ENCODE data around the gene COL5A1.

The COL5A1 gene

GRCh38 chr9:134892221-134892620 lies 250.6 kb downstream of the COL5A1 start:
- H3K27ac ChIP-seq: no peak overlapping the region
- no peak for TF ChIP-seq ZFX (IDR thresholded peaks at IDR 0.05)
- TF ChIP-seq CTCF (conservative IDR thresholded peaks at IDR 0.05): no peak

DNA sequence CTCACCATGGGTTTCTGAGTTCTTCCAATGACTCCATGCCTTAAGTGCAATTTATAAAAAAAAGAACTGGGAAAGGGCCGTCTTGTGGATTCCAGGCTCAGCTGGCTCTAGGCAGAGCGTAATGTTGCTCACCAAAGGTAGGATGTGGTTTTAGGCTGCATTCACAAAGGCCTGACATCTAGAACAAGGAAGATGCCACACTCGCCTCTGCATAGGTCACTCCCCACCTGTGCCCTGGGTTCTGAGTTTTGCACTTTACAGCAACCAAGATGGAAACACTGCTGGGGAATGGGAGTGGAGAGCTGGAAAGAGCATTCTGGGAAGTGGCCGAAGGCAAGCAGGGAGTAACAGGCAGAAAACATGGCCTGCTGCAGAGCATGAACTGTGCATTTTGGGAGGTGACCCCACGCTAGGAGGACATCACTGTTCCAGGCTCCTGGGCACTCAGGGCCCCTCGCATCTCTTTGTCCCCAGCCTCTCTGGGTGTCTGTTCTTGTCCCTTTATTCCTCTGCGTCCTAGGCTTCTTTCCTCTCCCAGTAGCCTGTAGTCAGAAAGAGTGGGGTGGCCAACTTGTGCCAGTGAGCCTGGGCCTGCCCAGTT lies 251.3 kb downstream of the COL5A1 start:
- H3K27ac ChIP-seq: no peak overlapping the region
- TF ChIP-seq ZFX (IDR thresholded peaks at IDR 0.05): no peak
- no peak for TF ChIP-seq CTCF (conservative IDR thresholded peaks at IDR 0.05)

Measured in C4-2B (cell line).